H1 (cell line): ENCODE data around the gene GLE1. TPM values are rescaled to one million over a fixed set of nuclear protein-coding genes. Genes with fewer than 3 reads are reported as not detected.

Experiments used
- CTCF ChIA-PET: fragments of 300-600 bp; sonication (Branson Sonifier 250); formaldehyde crosslinking; loops from one replicate; lab custom pipeline; 2021; ENCODE audit not compliant: partially characterized antibody; lab: Charles Lee
- POLR2A ChIA-PET: fragments of 300-600 bp; sonication (Branson Sonifier 250); formaldehyde crosslinking; loops from one replicate; lab custom pipeline; 2021; ENCODE audit warnings: inconsistent platforms; ENCODE audit not compliant: partially characterized antibody; lab: Charles Lee
- DNase-seq, 2 experiments: peaks; one replicate each; pipeline versions ENCODE4 v3.0.0 to v3.0.0-alpha.2; 2010 to 2022; ENCODE audit warnings: low spot score in 2 of 2, low read depth in 1 of 2, mixed read lengths in 1 of 2
- FAIRE-seq: peaks from 2 replicates; lab custom pipeline; 2011; peaks lifted over from hg19 to GRCh38; lab: Jason Lieb, UNC
- H2AFZ ChIP-seq: 2 replicates; pipeline ENCODE4 v1.8.1; 2012; ENCODE audit warnings: low read length, inconsistent platforms
- H2AK5ac ChIP-seq: 2 replicates; pipeline ENCODE4 v1.6.1; 2013; ENCODE audit warnings: low read depth, low read length
- H2BK120ac ChIP-seq: replicated peaks from 2 replicates; pipeline ENCODE3; 2013; ENCODE audit warnings: low read depth, low read length, inconsistent platforms
- H2BK12ac ChIP-seq: 2 replicates; pipeline ENCODE4 v1.6.1; 2013; ENCODE audit warnings: low read depth, low read length
- H2BK15ac ChIP-seq: 2 replicates; pipeline ENCODE4 v1.6.1; 2013; ENCODE audit warnings: low read length
- H2BK20ac ChIP-seq: 2 replicates; pipeline ENCODE4 v1.6.1; 2013; ENCODE audit warnings: low read length
- H2BK5ac ChIP-seq: 2 replicates; pipeline ENCODE4 v1.6.1; 2013; ENCODE audit warnings: low read depth, low read length
- H3K14ac ChIP-seq: 2 replicates; pipeline ENCODE4 v1.6.1; 2013; ENCODE audit warnings: inconsistent platforms; ENCODE audit not compliant: insufficient read length
- H3K18ac ChIP-seq: 2 replicates; pipeline ENCODE4 v1.6.1; 2013; ENCODE audit warnings: low read length; ENCODE audit errors: extremely low read depth
- H3K23ac ChIP-seq: 2 replicates; pipeline ENCODE4 v1.6.1; 2013; ENCODE audit warnings: inconsistent platforms; ENCODE audit not compliant: insufficient read length
- H3K23me2 ChIP-seq: 2 replicates; pipeline ENCODE4 v1.6.1; 2013; ENCODE audit warnings: low read depth, low read length
- H3K27ac ChIP-seq: 2 replicates; pipeline ENCODE4 v1.6.1; 2011; ENCODE audit warnings: low read depth, low read length, inconsistent platforms
- H3K27me3 ChIP-seq, 4 experiments: replicated peaks in 1 of 4; 1 replicate in 1 of 4; 2 replicates in 3 of 4; pipeline versions ENCODE4 v1.6.1 to v1.8.1; 2011 to 2013; ENCODE audit warnings: low read length in 3 of 4, mild to moderate bottlenecking in 3 of 4, inconsistent platforms in 2 of 4, mixed read lengths in 2 of 4, moderate library complexity in 1 of 4; ENCODE audit not compliant: control insufficient read depth in 3 of 4, insufficient read depth in 3 of 4; ENCODE audit errors: extremely low read depth in 1 of 4
- H3K36me3 ChIP-seq, 4 experiments: 2 replicates each; pipeline versions ENCODE4 v1.6.1 to v1.8.1; 2011 to 2013; ENCODE audit warnings: mild to moderate bottlenecking in 4 of 4, low read length in 3 of 4, moderate library complexity in 2 of 4, control low read depth in 1 of 4, inconsistent platforms in 1 of 4; ENCODE audit not compliant: insufficient read depth in 4 of 4, control insufficient read depth in 2 of 4
- H3K4ac ChIP-seq: replicated peaks from 2 replicates; pipeline ENCODE3; 2013; ENCODE audit warnings: low read length, low read depth, mixed read lengths, inconsistent platforms; ENCODE audit not compliant: insufficient read length
- H3K4me1 ChIP-seq, 4 experiments: replicated peaks in 1 of 4; 1 replicate in 1 of 4; 2 replicates in 3 of 4; pipeline versions ENCODE4 v1.6.1 to v1.8.1; 2011 to 2013; ENCODE audit warnings: low read length in 3 of 4, inconsistent platforms in 2 of 4, mixed read lengths in 1 of 4; ENCODE audit not compliant: insufficient read depth in 4 of 4, control insufficient read depth in 3 of 4
- H3K4me2 ChIP-seq, 2 experiments: 2 replicates each; pipeline versions ENCODE4 v1.6.1 to v1.8.1; 2011 to 2013; ENCODE audit warnings: low read depth in 2 of 2, low read length in 2 of 2, control low read depth in 1 of 2, inconsistent platforms in 1 of 2, mild to moderate bottlenecking in 1 of 2; ENCODE audit not compliant: insufficient read depth in 1 of 2
- H3K4me3 ChIP-seq, 4 experiments: fragments of 200-600, 300-600 bp in 1 of 4; sonication (generic), shearing (Covaris generic), sonication (Bioruptor Twin) in 1 of 4; 2 replicates each; pipeline versions ENCODE4 v1.5.1 to v1.8.1; 2011 to 2016; ENCODE audit warnings: low read length in 4 of 4, low read depth in 3 of 4, control low read depth in 2 of 4, inconsistent platforms in 2 of 4, mild to moderate bottlenecking in 2 of 4, mixed read lengths in 1 of 4, moderate library complexity in 1 of 4; ENCODE audit not compliant: insufficient read depth in 2 of 4; ENCODE audit errors: extremely low read depth in 1 of 4
- H3K56ac ChIP-seq: replicated peaks from 2 replicates; pipeline ENCODE3; 2013; ENCODE audit warnings: low read depth, mild to moderate bottlenecking, mixed read lengths, low read length, inconsistent platforms; ENCODE audit not compliant: insufficient read length
- H3K79me1 ChIP-seq: 2 replicates; pipeline ENCODE4 v1.6.1; 2013; ENCODE audit warnings: low read depth, low read length, control low read depth
- H3K79me2 ChIP-seq, 2 experiments: 2 replicates each; pipeline versions ENCODE4 v1.6.1 to v1.8.1; 2012 to 2013; ENCODE audit warnings: low read length in 2 of 2, mild to moderate bottlenecking in 2 of 2, inconsistent platforms in 1 of 2; ENCODE audit not compliant: insufficient read depth in 2 of 2, control insufficient read depth in 1 of 2
- H3K9ac ChIP-seq, 4 experiments: replicated peaks in 1 of 4; 1 replicate in 1 of 4; 2 replicates in 3 of 4; pipeline versions ENCODE4 v1.6.1 to v1.8.1; 2011 to 2013; ENCODE audit warnings: low read depth in 3 of 4, low read length in 3 of 4, control low read depth in 2 of 4, mild to moderate bottlenecking in 2 of 4, moderate library complexity in 2 of 4, inconsistent platforms in 1 of 4; ENCODE audit errors: extremely low read depth in 1 of 4
- H3K9me3 ChIP-seq, 2 experiments: 2 replicates each; pipeline versions ENCODE4 v1.6.1 to v1.8.1; 2012 to 2013; ENCODE audit warnings: mild to moderate bottlenecking in 2 of 2, moderate library complexity in 2 of 2, control low read depth in 1 of 2, inconsistent platforms in 1 of 2, low read depth in 1 of 2, low read length in 1 of 2, mixed read lengths in 1 of 2; ENCODE audit not compliant: insufficient read depth in 2 of 2
- H4K20me1 ChIP-seq, 2 experiments: replicated peaks in 1 of 2; 2 replicates each; pipeline versions ENCODE3 to v1.8.1; 2011 to 2013; ENCODE audit warnings: inconsistent platforms in 2 of 2, low read length in 2 of 2, mild to moderate bottlenecking in 1 of 2; ENCODE audit not compliant: insufficient read depth in 2 of 2, control insufficient read depth in 1 of 2
- H4K5ac ChIP-seq: 2 replicates; pipeline ENCODE4 v1.6.1; 2013; ENCODE audit warnings: low read length, low read depth, mixed read lengths, inconsistent platforms; ENCODE audit not compliant: insufficient read length
- H4K8ac ChIP-seq: 2 replicates; pipeline ENCODE4 v1.8.0; 2013; ENCODE audit warnings: mild to moderate bottlenecking, moderate library complexity, low read length, inconsistent platforms; ENCODE audit not compliant: insufficient read depth; ENCODE audit errors: extremely low read depth
- H4K91ac ChIP-seq: replicated peaks from 2 replicates; pipeline ENCODE3; 2013; ENCODE audit warnings: low read length, mixed read lengths, inconsistent platforms; ENCODE audit not compliant: insufficient read length
- ASH2L ChIP-seq: fragments of 200-600, 300-600 bp; sonication (generic); IDR thresholded peaks from one replicate; pipeline ENCODE4 v1.7.1; 2017; ENCODE audit warnings: low read length
- CREB1 ChIP-seq: IDR thresholded peaks from 2 replicates; pipeline ENCODE4 v1.6.1; 2012; ENCODE audit warnings: inconsistent platforms
- EZH2 ChIP-seq: fragments of 200-600 bp; sonication (generic); IDR thresholded peaks from 2 replicates; pipeline ENCODE4 v1.7.1; 2012; ENCODE audit warnings: low read depth, mild to moderate bottlenecking, moderate library complexity, low read length, inconsistent platforms; ENCODE audit not compliant: severe bottlenecking
- NANOG ChIP-seq: IDR thresholded peaks from 2 replicates; pipeline ENCODE4 v1.6.1; 2011; ENCODE audit warnings: low read length, low read depth, mild to moderate bottlenecking, inconsistent platforms; ENCODE audit not compliant: insufficient read depth, poor library complexity, severe bottlenecking
- POLR2AphosphoS5 ChIP-seq: IDR thresholded peaks from 2 replicates; pipeline ENCODE4 v1.6.1; 2011; ENCODE audit warnings: low read depth, low read length
- POU5F1 ChIP-seq: IDR thresholded peaks from 2 replicates; pipeline ENCODE4 v1.6.1; 2011; ENCODE audit warnings: low read depth, mild to moderate bottlenecking, low read length, moderate library complexity
- RBBP5 ChIP-seq: IDR thresholded peaks from 2 replicates; pipeline ENCODE4 v1.7.1; 2012; ENCODE audit warnings: low read depth, mild to moderate bottlenecking, inconsistent platforms, low read length, moderate library complexity, borderline replicate concordance
- RFX5 ChIP-seq: IDR thresholded peaks from 2 replicates; pipeline ENCODE4 v1.6.1; 2011; ENCODE audit warnings: low read depth, low read length, improper control_type of control experiment, borderline replicate concordance
- SIX5 ChIP-seq: IDR thresholded peaks from 2 replicates; pipeline ENCODE4 v1.6.1; 2011; ENCODE audit warnings: mild to moderate bottlenecking, low read depth, low read length
- SP2 ChIP-seq: IDR thresholded peaks from 2 replicates; pipeline ENCODE4 v1.6.1; 2012; ENCODE audit warnings: mild to moderate bottlenecking, low read length, inconsistent platforms
- SP4 ChIP-seq: IDR thresholded peaks from 2 replicates; pipeline ENCODE4 v1.6.1; 2012; ENCODE audit warnings: low read length, inconsistent platforms
- TBP ChIP-seq: IDR thresholded peaks from 2 replicates; pipeline ENCODE4 v1.6.1; 2011; ENCODE audit warnings: low read depth, low read length, improper control_type of control experiment
- WGBS, 2 experiments: shearing (Covaris generic) in 1 of 2; methylation state at CpG; one replicate each; pipeline versions ENCODE4 v1.1.6 to v1.1.7; 2013 to 2015; ENCODE audit warnings: low lambda C conversion rate in 2 of 2, mixed read lengths in 2 of 2, inconsistent platforms in 1 of 2, low coverage in 1 of 2, missing lambda C conversion rate in 1 of 2; ENCODE audit not compliant: insufficient replicate concordance in 2 of 2, insufficient coverage in 1 of 2, insufficient read length in 1 of 2; ENCODE audit errors: extremely low coverage in 1 of 2, missing lambda C conversion rate in 1 of 2; 5-methylcytosine and 5-hydroxymethylcytosine counted together
- polyA plus RNA-seq, 7 experiments: library from polyadenylated mRNA; depleted of rRNA in 3 of 7; stranded (reverse) in 5 of 7; unstranded in 2 of 7; fragments of >200 nt in 5 of 7; fragments of 200-250 nt in 2 of 7; gene quantifications; 1 replicate in 5 of 7; 2 replicates in 1 of 7; 4 replicates in 1 of 7; pipeline versions ENCODE4 v1.2.1 to v1.2.3, GENCODE V29; 2011 to 2013; ENCODE audit warnings: missing spikeins in 2 of 7, mixed read lengths in 2 of 7
- total RNA-seq: library from RNA; stranded (reverse); fragmentation: NEBNext Ultra II Directional; extraction: Animal tissue kit (Norgen Biotek cat#: 25700); gene quantifications from 2 replicates; pipeline ENCODE4 v1.2.1, GENCODE V29; 2021
- TF ChIP-seq, protein P1 (sequence below): IDR thresholded peaks from 2 replicates; pipeline ENCODE4 v1.6.1; 2011; ENCODE audit warnings: low read length, improper control_type of control experiment
- TF ChIP-seq, protein P2 (sequence below): IDR thresholded peaks from 2 replicates; pipeline ENCODE4 v1.6.1; 2012; ENCODE audit warnings: inconsistent platforms

Gene GLE1
- total and polyA plus RNA-seq, 2 of the 8 experiments (the other 6 are each of a cell fraction or from before 2014, with no cell fraction given): 9.6 to 14.9 TPM

DNA sequence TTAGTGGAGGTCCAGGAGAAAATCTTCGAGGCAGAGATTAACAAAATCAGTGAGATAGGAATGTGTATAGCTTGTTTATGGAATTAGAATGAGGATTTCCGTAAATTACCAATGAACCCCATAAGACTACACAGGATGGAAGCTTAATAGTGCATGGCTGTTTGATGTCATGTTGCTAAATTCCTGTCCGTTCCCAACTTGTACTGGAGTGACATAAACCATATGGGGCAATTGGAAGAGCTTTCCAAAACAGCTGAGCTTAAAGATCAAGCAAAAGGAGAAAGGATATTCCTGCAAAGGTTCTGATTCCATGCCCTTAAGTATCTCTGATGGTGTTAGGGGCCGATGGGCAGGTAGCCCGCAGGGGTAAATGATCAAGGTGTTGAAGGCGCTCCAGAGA is 17.4 kb downstream of the GLE1 start:
- Histone ChIP-seq H4K8ac (no peak overlapping the region), H2BK20ac (no peak overlapping the region), H3K23ac (no peak overlapping the region), H3K4me1 (no peaks in the 10 kb centered on the region; a peak in 1 of 7 replicates), H3K27ac (no peak overlapping the region), H3K18ac (no peak overlapping the region), H3K79me1 (no peaks in the 10 kb centered on the region), H3K9me3 (no peaks in the 10 kb centered on the region), H3K36me3 (peaks cover 2 to 7% (median 5%) of the 10 kb centered on the region in 4 experiments; a peak in 5 of 8 replicates), H2BK120ac (no peak overlapping the region), H3K4me3 (no peak overlapping the region), H4K5ac (no peak overlapping the region), H3K27me3 (no peaks in the 10 kb centered on the region), H2BK5ac (no peak overlapping the region), H3K9ac (no peak overlapping the region), H4K91ac (no peak overlapping the region), H3K14ac (no peak overlapping the region), H2BK12ac (no peak overlapping the region), H2AFZ (no peak overlapping the region), H3K4me2 (no peak overlapping the region), H2BK15ac (no peak overlapping the region), H3K4ac (no peak overlapping the region), H2AK5ac (no peak overlapping the region), H3K56ac (no peak overlapping the region), H3K79me2 (no peaks in the 10 kb centered on the region), H4K20me1 (peaks cover 0 to 2% of the 10 kb centered on the region in 2 experiments), H3K23me2 (no peaks in the 10 kb centered on the region)
- FAIRE-seq (no peak), DNase-seq (no peak)
- ChIA-PET CTCF (interaction anchor here (1.3 to 1.6 kb wide), 2 partner anchors 84 to 227 kb away, joined by 3 to 4 read pairs; no protein-coding TSS in a partner anchor), POLR2A (interaction anchor here (0.6 kb wide), 1 partner anchor 39 kb away, joined by 3 read pairs; no protein-coding TSS in a partner anchor)
- WGBS, 2 experiments: 96% methylated on average over 6 of the region's 6 CpGs; no CpG with 5 or more reads in 1 of the 2 experiments
- TF ChIP-seq ASH2L (no peak), POU5F1 (no peak), SP4 (no peak), CREB1 (no peak), NANOG (no peak), SIX5 (no peak), RFX5 (no peak), EZH2 (no peak), POLR2AphosphoS5 (no peak), RBBP5 (no peak), SP2 (no peak), TBP (no peak)
- TF ChIP-seq, protein P1, sequence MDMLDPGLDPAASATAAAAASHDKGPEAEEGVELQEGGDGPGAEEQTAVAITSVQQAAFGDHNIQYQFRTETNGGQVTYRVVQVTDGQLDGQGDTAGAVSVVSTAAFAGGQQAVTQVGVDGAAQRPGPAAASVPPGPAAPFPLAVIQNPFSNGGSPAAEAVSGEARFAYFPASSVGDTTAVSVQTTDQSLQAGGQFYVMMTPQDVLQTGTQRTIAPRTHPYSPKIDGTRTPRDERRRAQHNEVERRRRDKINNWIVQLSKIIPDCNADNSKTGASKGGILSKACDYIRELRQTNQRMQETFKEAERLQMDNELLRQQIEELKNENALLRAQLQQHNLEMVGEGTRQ: no peak
- TF ChIP-seq, protein P2, sequence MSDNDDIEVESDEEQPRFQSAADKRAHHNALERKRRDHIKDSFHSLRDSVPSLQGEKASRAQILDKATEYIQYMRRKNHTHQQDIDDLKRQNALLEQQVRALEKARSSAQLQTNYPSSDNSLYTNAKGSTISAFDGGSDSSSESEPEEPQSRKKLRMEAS: no peak
